K562 (cell line): Measurements from ENCODE around the gene COL1A1. TPM values are rescaled to one million over a fixed set of nuclear protein-coding genes. Genes with fewer than 3 reads are reported as not detected.
A peak's percentile ranks its signal among the peaks of the same experiment; 100 is the strongest.

Experiments
- FOS ChIP-seq: IDR thresholded peaks from 3 replicates; pipeline ENCODE4 v1.6.1; 2011; ENCODE audit not compliant: insufficient read length; ENCODE audit errors: extremely low read depth
- GTF2E2 ChIP-seq: fragments of 200-800 bp; sonication (Bioruptor generic); IDR thresholded peaks from 2 replicates; pipeline ENCODE4 v1.6.1; 2016; ENCODE audit warnings: missing genetic modification characterization, missing compliant biosample characterization
- HDAC3 ChIP-seq: fragments of 450-650 bp; IDR thresholded peaks from 2 replicates; pipeline ENCODE4 v1.6.1; 2018; ENCODE audit warnings: borderline replicate concordance, mild to moderate bottlenecking, moderate library complexity; ENCODE audit not compliant: partially characterized antibody
- HMG20A ChIP-seq: fragments of 450-650 bp; formaldehyde crosslinking; conservative IDR thresholded peaks from 2 replicates; pipeline ENCODE4 v1.4.0; 2020; ENCODE audit warnings: mild to moderate bottlenecking, mixed read lengths
- LEF1 ChIP-seq: fragments of 450-650 bp; IDR thresholded peaks from 2 replicates; pipeline ENCODE4 v1.6.1; 2016; ENCODE audit warnings: mild to moderate bottlenecking
- MAFF ChIP-seq: IDR thresholded peaks from 2 replicates; pipeline ENCODE4 v1.6.1; 2012; ENCODE audit warnings: low read length, improper control_type of control experiment
- MAZ ChIP-seq, 2 experiments: fragments of 450-650 bp in 1 of 2; sonication (generic) in 1 of 2; formaldehyde crosslinking; IDR thresholded peaks in 1 of 2; conservative IDR thresholded peaks in 1 of 2; 2 replicates each; pipeline versions ENCODE4 v1.4.0 to v1.5.0; 2020; ENCODE audit warnings: mild to moderate bottlenecking in 1 of 2, missing genetic modification reagents in 1 of 2
- MBD2 ChIP-seq: sonication (generic); IDR thresholded peaks from 2 replicates; pipeline ENCODE4 v1.6.1; 2016; ENCODE audit warnings: low read depth, borderline replicate concordance
- ZNF121 ChIP-seq: sonication (generic); formaldehyde crosslinking; conservative IDR thresholded peaks from 2 replicates; pipeline ENCODE4 v1.8.0; 2022; ENCODE audit warnings: missing genetic modification reagents
- ZNF79 ChIP-seq: fragments of 250-450 bp; sonication (Bioruptor Pico); IDR thresholded peaks from 2 replicates; pipeline ENCODE4 v1.4.0; 2020; ENCODE audit warnings: low read depth, mild to moderate bottlenecking, moderate library complexity
- polyA plus RNA-seq, 8 experiments: library from polyadenylated mRNA; depleted of rRNA in 4 of 8; stranded (reverse) in 5 of 8; unstranded in 3 of 8; fragments of >200 nt; fragmentation: Nextera tagmentation in 2 of 8; fragmentation: Illumina TruSeq in 1 of 8; extraction: Ambion mirVana in 2 of 8; extraction: Trizol in 1 of 8; gene quantifications; 2 replicates each; pipeline versions ENCODE4 v1.2.1 to v1.2.3, GENCODE V29; 2011 to 2014; ENCODE audit warnings: inconsistent platforms in 1 of 8, missing spikeins in 1 of 8
- total RNA-seq, 7 experiments: library from RNA; depleted of rRNA in 6 of 7; stranded (reverse); fragments of >200 nt in 6 of 7; fragmentation: Illumina TruSeq in 2 of 7; extraction: Trizol in 2 of 7; gene quantifications; 2 replicates each; pipeline versions ENCODE4 v1.2.1 to v1.2.3, GENCODE V29; 2011 to 2021; ENCODE audit warnings: low replicate concordance in 1 of 7
- TF ChIP-seq, protein P1 (sequence below): fragments of 250-450 bp; sonication (Bioruptor Pico); IDR thresholded peaks from 2 replicates; pipeline ENCODE4 v1.8.0; 2021; ENCODE audit warnings: moderate library complexity, mild to moderate bottlenecking, inconsistent platforms

The COL1A1 gene
- total and polyA plus RNA-seq, 9 of the 15 experiments (the other 6 are each of a cell fraction or from before 2014, with no cell fraction given), result 0.04 to 3.4 (median 0.18) TPM

DNA sequence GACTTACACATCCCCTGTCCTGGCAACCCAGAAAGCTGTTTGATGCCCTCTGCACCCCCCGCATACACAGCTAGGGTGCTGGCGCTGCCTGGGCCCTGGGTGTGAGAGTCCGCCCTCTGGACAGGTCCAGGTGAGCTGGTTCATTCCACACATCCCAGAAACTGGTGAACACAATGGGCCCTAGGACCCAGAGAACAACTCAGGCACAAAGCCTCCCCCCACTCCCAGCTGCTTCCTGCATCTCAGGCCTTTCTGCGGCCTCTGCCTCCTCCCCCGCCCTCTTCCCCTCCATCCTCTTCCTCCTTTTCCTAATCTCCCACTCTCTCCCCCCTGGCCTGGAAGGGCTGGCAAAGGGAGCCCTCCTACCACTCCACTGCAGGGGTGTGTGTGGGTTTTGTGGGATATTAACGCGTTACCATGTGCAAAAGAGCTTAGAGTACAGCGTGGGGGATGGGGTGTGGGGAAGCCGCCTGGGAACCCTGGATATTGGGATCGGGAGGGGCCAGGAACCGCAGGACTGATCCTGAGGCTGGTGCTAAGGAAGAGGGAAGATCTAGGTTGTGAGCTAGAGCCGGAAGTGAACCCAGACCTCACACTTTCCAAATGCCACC, 49.4 kb downstream of the COL1A1 start (continued):
- TF ChIP-seq HDAC3 (no peak), FOS (no peak), ZNF121 (CRISPR knock-in tag) (no peak), GTF2E2 (tag) (no peak), MBD2 (no peak), MAFF (no peak), LEF1 (peak; percentile 77), ZNF79 (CRISPR knock-in tag) (no peak), HMG20A (CRISPR knock-in tag) (no peak), MAZ (CRISPR knock-in tag; conservative IDR thresholded peaks at IDR 0.05 in 1 of 2, IDR thresholded peaks at IDR 0.05 in 1 of 2) (peak; percentile 91 to 96)
- TF ChIP-seq, protein P1, sequence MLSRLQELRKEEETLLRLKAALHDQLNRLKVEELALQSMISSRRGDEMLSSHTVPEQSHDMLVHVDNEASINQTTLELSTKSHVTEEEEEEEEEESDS, result no peak
